GM08714 (cell line): ENCODE data around the gene RNF41.

ENCODE experiments used
- H3K4me3 ChIP-seq: fragments of 200-500 bp; sonication (Bioruptor generic); 2 replicates; pipeline ENCODE4 v1.5.1; 2014; ENCODE audit warnings: mild to moderate bottlenecking, low read length, inconsistent platforms
- ZNF274 ChIP-seq: IDR thresholded peaks from 2 replicates; pipeline ENCODE4 v1.6.1; 2012; ENCODE audit warnings: mild to moderate bottlenecking, low read depth, low read length

The RNF41 gene

DNA sequence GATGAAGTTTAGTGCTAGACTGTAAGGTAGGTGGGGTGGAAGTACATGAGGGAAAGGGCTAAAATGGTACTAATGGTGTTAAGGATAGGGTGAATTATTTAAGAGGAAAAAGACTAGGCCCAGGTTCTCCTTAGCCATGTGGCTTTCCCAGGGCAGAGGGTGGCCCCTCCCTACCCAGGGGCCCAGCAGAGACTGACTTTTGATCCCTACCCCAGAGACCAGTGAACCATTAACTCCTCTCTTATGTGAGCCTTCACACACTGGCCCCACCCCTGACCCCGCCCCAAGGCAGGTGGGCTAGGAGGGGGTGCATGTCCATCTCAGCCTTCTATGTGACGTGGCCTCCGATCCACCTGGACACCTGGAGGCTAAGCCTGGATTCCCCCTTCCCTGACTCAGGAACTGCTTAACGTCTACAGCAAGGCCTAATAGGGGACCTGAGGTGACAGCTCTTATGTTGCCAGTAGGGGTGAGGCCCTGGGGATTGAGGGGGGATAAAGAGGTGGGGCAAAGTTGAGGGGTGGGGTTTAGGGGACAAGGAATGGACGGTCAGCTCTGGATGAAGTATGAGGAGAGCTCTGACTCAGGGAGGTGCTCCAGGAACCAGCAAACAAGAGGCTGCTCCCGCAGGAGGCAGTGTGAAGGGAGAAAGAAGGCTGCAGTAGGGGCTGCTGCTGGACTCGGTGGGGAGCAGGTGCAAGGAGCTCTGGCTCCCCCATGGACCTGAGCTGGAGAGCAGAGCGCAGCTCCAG, 8.9 kb upstream of the RNF41 start:
- TF ChIP-seq ZNF274 = no peak
- no peak overlapping the region for H3K4me3 ChIP-seq

GRCh38 chr12:56229916-56230431, 8.3 kb upstream of the RNF41 start, which contains the start of gene SLC39A5:
Gene SLC39A5, plus strand, starts transcription at chr12:56230051. Its CDS starts 1,224 bp downstream, at chr12:56231275.
- no peak for TF ChIP-seq ZNF274
- no peak within 1 kb of the TSS for H3K4me3 ChIP-seq

GRCh38 chr12:56229082-56229481, 7.4 kb upstream of the RNF41 start:
- TF ChIP-seq ZNF274 = no peak
- H3K4me3 ChIP-seq = no peak overlapping the region

DNA sequence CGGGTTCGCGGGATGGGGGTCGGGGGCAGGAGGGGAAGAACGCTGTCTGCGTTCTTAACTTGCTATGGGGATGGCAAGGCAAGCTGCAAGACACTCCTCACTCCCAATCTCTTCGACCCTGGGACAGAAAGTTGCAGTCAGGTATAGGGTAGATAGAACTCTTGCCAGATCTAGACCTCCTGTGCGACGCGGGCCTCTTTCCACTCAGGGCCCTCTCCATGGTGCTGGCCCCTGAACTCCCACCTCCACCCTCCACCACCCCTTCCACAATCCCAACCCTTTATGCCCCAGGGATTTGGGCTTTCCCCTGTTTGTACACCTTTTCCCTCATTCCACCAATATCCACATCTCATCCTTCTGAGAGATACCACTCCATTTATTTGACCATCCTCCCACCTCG, 3.2 kb upstream of the RNF41 start:
- peak overlapping the region; percentile 90 for H3K4me3 ChIP-seq
- TF ChIP-seq ZNF274 = no peak

GRCh38 chr12:56224102-56224701, 2.5 kb upstream of the RNF41 start, which contains the start of gene NABP2:
Gene NABP2, plus strand, starts transcription at chr12:56224342. Its CDS starts 515 bp downstream, at chr12:56224857.
- H3K4me3 ChIP-seq = peak within 1 kb of the TSS; percentile 90
- no peak for TF ChIP-seq ZNF274

DNA sequence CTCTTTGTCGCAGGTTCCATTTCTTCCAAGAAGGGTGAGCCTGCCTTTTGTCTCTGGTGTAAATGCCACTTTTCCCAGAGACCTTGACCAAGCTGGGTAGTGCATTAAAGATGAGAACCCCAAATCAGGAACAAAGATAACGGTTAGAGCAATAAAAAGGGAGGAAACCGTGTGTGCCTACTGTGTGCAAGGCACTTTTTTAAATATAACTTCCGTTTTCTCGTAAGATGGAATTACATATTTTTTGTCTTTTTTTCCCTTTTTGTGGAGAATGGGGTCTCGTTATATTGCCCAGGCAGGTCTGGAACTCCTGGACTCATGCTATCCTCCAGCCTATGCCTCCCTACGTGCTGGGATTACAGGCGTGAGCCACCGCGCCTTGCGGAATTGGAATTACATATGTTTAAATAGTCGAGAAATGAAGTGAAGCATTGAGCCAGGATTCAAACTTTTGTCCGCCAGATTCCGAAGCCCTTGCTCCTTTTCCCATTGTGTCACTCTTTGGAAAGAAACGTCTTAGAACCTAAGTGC, 1.9 kb upstream of the RNF41 start:
- TF ChIP-seq ZNF274 = no peak

GRCh38 chr12:56222531-56222895, 791 bp upstream of the RNF41 start:
- no peak for TF ChIP-seq ZNF274
- peak overlapping the region; percentile 73; the same call in 1 of the 2 replicates for H3K4me3 ChIP-seq

More for the DNA sequence above, 1.9 kb upstream of the RNF41 start:
- H3K4me3 ChIP-seq = peak overlapping the region; percentile 60; the same call in 1 of the 2 replicates

DNA sequence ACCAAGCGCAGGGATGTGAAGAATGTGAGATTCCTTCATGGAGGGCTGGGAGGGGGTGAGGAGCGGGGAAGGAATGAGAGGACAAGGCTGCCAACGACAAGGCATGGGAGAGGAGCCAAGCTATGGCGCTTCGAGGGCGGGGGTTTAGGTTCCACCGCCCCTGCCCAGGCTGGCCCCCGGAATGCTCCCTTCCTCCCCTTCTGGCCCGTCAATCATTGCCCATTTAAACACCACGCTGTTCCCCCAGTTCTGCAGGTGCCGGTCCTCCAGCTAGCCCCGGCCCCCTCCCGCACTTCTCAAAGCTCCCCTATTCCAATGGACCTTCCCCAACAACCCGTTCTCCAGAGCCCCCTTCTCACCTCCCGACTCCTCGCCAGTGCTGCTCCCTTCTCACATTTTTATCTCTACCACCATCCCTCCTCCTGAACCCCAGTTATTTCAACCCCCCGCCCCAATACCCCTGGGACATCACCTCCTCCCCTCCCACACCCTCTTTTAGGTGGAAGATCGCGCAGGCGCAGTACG, 428 bp downstream of the RNF41 start:
- peak overlapping the region; percentile 73 for H3K4me3 ChIP-seq
- no peak for TF ChIP-seq ZNF274

DNA sequence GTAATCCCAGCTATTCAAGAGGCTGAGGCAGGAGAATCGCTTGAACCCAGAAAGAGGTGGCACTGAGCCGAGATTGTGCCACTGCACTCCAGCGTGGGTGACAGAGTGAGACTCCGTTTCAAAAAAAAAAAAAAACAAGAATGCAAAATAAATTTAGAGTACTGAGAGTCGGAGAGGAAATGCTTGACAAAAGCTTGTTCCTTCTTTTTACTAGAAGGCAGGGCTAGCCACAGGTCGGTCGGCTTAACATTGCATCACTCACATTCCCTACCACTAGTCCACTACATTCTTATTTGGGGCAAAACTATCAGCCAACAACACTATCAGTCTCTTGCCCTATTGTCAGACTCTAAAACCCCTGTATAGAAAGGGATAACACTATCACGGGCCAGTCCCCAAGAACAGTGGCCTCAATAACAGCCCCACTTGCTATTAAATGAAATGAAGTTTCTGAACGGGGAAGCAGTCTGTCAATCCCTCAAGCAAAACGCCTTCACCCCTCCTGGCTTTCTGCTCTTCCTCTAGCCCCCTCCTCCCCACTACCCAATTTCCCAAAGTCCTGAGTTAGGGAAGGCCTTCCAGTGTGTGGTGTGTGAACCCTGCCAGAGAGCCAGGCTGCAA, 1.0 kb downstream of the RNF41 start:
- TF ChIP-seq ZNF274 = no peak
- peak overlapping the region; percentile 73 for H3K4me3 ChIP-seq

GRCh38 chr12:56219840-56220239, 1.9 kb downstream of the RNF41 start:
- no peak for TF ChIP-seq ZNF274
- no peak overlapping the region; the same call in 1 of the 2 replicates for H3K4me3 ChIP-seq

- no peak overlapping the region for H3K4me3 ChIP-seq
- TF ChIP-seq ZNF274 = no peak
Measured at GRCh38 chr12:56216461-56216860, 5.3 kb downstream of the RNF41 start.

GRCh38 chr12:56213878-56214277, 7.8 kb downstream of the RNF41 start:
- H3K4me3 ChIP-seq = no peak overlapping the region
- TF ChIP-seq ZNF274 = no peak

GRCh38 chr12:56212361-56212760, 9.4 kb downstream of the RNF41 start:
- TF ChIP-seq ZNF274 = no peak
- H3K4me3 ChIP-seq = no peak overlapping the region

DNA sequence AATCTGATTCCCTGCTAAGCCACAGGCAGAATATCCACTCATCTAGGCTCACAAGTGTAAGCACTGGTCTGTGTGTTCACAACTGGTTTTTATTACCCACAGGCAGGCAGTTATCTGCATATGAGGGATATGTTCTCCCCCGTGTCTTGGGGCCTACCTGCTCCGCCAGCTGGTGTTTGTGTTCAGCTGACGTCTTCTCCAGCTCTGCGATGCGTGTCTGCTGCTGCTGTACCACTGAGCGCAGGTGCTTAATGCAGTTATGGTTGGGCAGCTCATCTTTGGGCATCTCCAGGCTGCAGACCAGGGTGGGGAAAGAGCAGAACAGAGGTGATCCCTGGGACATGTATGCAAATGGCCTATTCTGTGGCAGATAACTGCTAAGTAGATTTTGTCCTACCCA, 13.7 kb downstream of the RNF41 start:
- no peak overlapping the region for H3K4me3 ChIP-seq
- no peak for TF ChIP-seq ZNF274

DNA sequence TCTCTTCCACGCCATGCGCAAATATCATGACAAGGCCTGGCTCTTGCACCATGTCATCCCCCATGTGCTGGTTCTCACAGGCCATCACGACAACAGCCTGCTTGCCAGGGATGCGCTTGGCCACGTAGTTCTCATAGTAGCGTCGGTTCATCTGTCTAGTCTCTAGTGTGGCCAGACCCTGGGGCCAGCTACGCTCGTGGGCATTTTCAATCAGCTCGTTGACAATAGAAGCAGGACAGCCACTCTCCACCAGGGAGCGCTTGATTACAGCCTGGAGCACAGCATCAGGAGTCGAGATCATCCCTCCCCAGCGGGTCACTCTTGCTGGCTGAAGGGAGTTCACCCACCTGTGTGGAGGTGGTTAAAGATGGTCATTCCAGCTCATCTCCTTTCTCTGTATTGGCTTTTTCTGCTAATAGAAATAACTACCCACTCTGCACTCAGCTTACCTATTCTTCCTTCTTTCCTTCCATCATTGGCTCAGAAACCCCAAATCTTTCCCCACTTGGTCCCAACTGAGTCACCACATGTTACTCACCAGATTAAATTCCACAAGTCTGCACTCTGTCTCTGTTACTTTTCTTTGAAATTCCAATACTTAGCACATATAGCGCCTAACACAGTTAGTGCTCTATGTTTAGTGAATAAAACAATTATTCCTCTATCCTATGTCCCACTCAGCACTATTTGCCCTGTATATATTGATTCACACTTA, 15.1 kb downstream of the RNF41 start:
- no peak overlapping the region for H3K4me3 ChIP-seq
- TF ChIP-seq ZNF274 = no peak
